CD14-positive monocyte (primary cell): ENCODE results near the gene ARL6. TPM values are rescaled to one million over a fixed set of nuclear protein-coding genes. Genes with fewer than 3 reads are reported as not detected.

Experiments used
- DNase-seq, 3 donors: peaks; one replicate each; pipeline ENCODE4 v3.0.0-alpha.2; 2011 to 2022
- H2AFZ ChIP-seq: 2 replicates; pipeline ENCODE4 v1.6.0; 2012; ENCODE audit warnings: mild to moderate bottlenecking, low read depth, low read length, inconsistent platforms; ENCODE audit not compliant: insufficient read depth, poor library complexity, severe bottlenecking
- H3K27ac ChIP-seq, 2 donors: 1 replicate in 1 of 2; 2 replicates in 1 of 2; pipeline ENCODE4 v1.5.1; 2012 to 2013; ENCODE audit warnings: low read length in 2 of 2, control low read depth in 1 of 2, inconsistent platforms in 1 of 2, low read depth in 1 of 2, mild to moderate bottlenecking in 1 of 2
- H3K27me3 ChIP-seq, 2 donors: one replicate each; pipeline versions ENCODE4 v1.6.0 to v1.6.1; 2011 to 2013; ENCODE audit warnings: low read length in 2 of 2; ENCODE audit not compliant: control insufficient read depth in 2 of 2, insufficient read depth in 2 of 2
- H3K36me3 ChIP-seq, 2 donors: replicated peaks in 1 of 2; 1 replicate in 1 of 2; 2 replicates in 1 of 2; pipeline versions ENCODE4 v1.5.1 to v1.6.1; 2012 to 2013; ENCODE audit warnings: low read length in 2 of 2, control low read depth in 1 of 2, inconsistent platforms in 1 of 2, mild to moderate bottlenecking in 1 of 2; ENCODE audit not compliant: insufficient read depth in 2 of 2, control insufficient read depth in 1 of 2
- H3K4me1 ChIP-seq, 2 donors: 1 replicate in 1 of 2; 2 replicates in 1 of 2; pipeline versions ENCODE4 v1.5.1 to v1.6.1; 2012 to 2013; ENCODE audit warnings: low read length in 2 of 2, control low read depth in 1 of 2, inconsistent platforms in 1 of 2, mild to moderate bottlenecking in 1 of 2, moderate library complexity in 1 of 2; ENCODE audit not compliant: insufficient read depth in 2 of 2, control insufficient read depth in 1 of 2
- H3K4me2 ChIP-seq: replicated peaks from 2 replicates; pipeline ENCODE3; 2012; ENCODE audit warnings: low read length, moderate library complexity, mild to moderate bottlenecking; ENCODE audit not compliant: poor library complexity, severe bottlenecking; ENCODE audit errors: extremely low read depth
- H3K4me3 ChIP-seq, 3 experiments: fragments of 200-600 bp in 1 of 3; sonication (generic) in 1 of 3; replicated peaks in 1 of 3; 1 replicate in 2 of 3; 2 replicates in 1 of 3; pipeline ENCODE4 v1.5.1; 2011 to 2013; ENCODE audit warnings: low read length in 3 of 3, mild to moderate bottlenecking in 3 of 3, control low read depth in 2 of 3, low read depth in 2 of 3, inconsistent platforms in 1 of 3, moderate library complexity in 1 of 3
- H3K79me2 ChIP-seq: 2 replicates; pipeline ENCODE4 v1.6.0; 2012; ENCODE audit warnings: mild to moderate bottlenecking, control low read depth, inconsistent platforms, low read length, moderate library complexity; ENCODE audit not compliant: insufficient read depth
- H3K9ac ChIP-seq: 2 replicates; pipeline ENCODE4 v1.6.0; 2017; ENCODE audit warnings: low read length, mild to moderate bottlenecking; ENCODE audit not compliant: insufficient read depth, poor library complexity, severe bottlenecking
- H3K9me3 ChIP-seq, 2 donors: replicated peaks in 1 of 2; 1 replicate in 1 of 2; 2 replicates in 1 of 2; pipeline versions ENCODE4 v1.5.1 to v1.6.1; 2012 to 2013; ENCODE audit warnings: low read length in 2 of 2, control low read depth in 1 of 2; ENCODE audit not compliant: control insufficient read depth in 1 of 2, insufficient read depth in 1 of 2
- H4K20me1 ChIP-seq: 2 replicates; pipeline ENCODE4 v1.6.0; 2012; ENCODE audit warnings: mild to moderate bottlenecking, low read length, control low read depth, moderate library complexity; ENCODE audit not compliant: insufficient read depth
- H3K27ac Mint-ChIP-seq, 7 donors: one replicate each; pipeline ENCODE4 v1.8.0; 2020; ENCODE audit warnings: mild to moderate bottlenecking in 7 of 7, mixed read lengths in 7 of 7, moderate library complexity in 6 of 7, inconsistent platforms in 2 of 7
- H3K27me3 Mint-ChIP-seq, 3 donors: one replicate each; pipeline ENCODE4 v1.8.0; 2021 to 2022; ENCODE audit warnings: low read depth in 3 of 3, mild to moderate bottlenecking in 3 of 3, mixed read lengths in 3 of 3, moderate library complexity in 3 of 3, inconsistent platforms in 1 of 3
- H3K36me3 Mint-ChIP-seq, 2 donors: one replicate each; pipeline ENCODE4 v1.8.0; 2020; ENCODE audit warnings: mixed read lengths in 2 of 2, inconsistent platforms in 1 of 2, mild to moderate bottlenecking in 1 of 2
- H3K4me1 Mint-ChIP-seq: one replicate; pipeline ENCODE4 v1.8.0; 2020; ENCODE audit warnings: mild to moderate bottlenecking, mixed read lengths
- H3K4me3 Mint-ChIP-seq, 2 donors: one replicate each; pipeline ENCODE4 v1.8.0; 2020; ENCODE audit warnings: mild to moderate bottlenecking in 2 of 2, mixed read lengths in 2 of 2, moderate library complexity in 1 of 2
- H3K9me3 Mint-ChIP-seq, 7 donors: one replicate each; pipeline ENCODE4 v1.8.0; 2020 to 2022; ENCODE audit warnings: mixed read lengths in 7 of 7, mild to moderate bottlenecking in 6 of 7, moderate library complexity in 6 of 7, inconsistent platforms in 2 of 7
- CTCF ChIP-seq: fragments of 200-600 bp; IDR thresholded peaks from one replicate; pipeline ENCODE4 v1.8.0; 2022; ENCODE audit warnings: antibody characterized with exemption, mild to moderate bottlenecking
- WGBS: methylation state at CpG from one replicate; pipeline ENCODE4 v1.1.5; 2013; ENCODE audit warnings: missing lambda C conversion rate; ENCODE audit not compliant: insufficient coverage; 5-methylcytosine and 5-hydroxymethylcytosine counted together
- intact Hi-C, 2 donors: fragments of 100-400 bp; cut with micrococcal nuclease; formaldehyde crosslinking; loops; one replicate each; pipeline versions ENCODE4 v1.15.0 to v1.15.1; 2023
- polyA plus RNA-seq, 3 donors: library from polyadenylated mRNA; depleted of rRNA in 1 of 3; unstranded in 2 of 3; stranded (reverse) in 1 of 3; fragments of 300-500 nt in 2 of 3; fragments of >200 nt in 1 of 3; fragmentation: Illumina TruSeq in 2 of 3; gene quantifications; 1 replicate in 2 of 3; 2 replicates in 1 of 3; pipeline ENCODE4 v1.2.3, GENCODE V29; 2012 to 2021

Gene ARL6
- polyA plus RNA-seq, 3 donors: 0.76 to 2.3 (median 1.8) TPM

DNA sequence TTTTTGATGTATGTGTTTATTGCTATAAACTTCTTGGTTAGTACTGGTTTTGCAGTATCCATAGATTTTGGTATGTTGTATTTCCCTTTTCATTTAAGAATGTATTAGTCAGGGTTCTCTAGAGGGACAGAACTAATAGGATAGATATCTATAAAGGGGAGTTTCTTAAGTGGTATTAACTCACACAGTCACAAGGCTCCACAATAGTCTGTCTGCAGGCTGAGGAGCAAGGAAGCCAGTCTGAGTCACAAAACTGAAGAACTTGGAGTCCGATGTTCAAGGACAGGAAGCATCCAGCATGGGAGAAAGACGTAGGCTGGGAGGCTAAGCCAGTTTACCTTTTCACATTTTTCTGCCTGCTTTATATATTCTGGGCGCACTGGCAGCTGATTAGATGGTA, 8.4 kb downstream of the ARL6 start:
- Mint-ChIP-seq H3K4me3 (no peak overlapping the region), H3K36me3 (peaks cover 3% of the 10 kb centered on the region in 2 donors)
- intact Hi-C loops: no loop called here

GRCh38 chr3:97778152-97778551, 13.6 kb downstream of the ARL6 start:
- Mint-ChIP-seq H3K27ac (no peak overlapping the region), H3K9me3 (peaks cover 0 to under 1% (median 0%) of the 10 kb centered on the region in 7 donors), H3K4me3 (no peak overlapping the region), H3K4me1 (peaks cover 3% of the 10 kb centered on the region), H3K36me3 (peaks cover 0 to 3% of the 10 kb centered on the region in 2 donors), H3K27me3 (peaks cover 0 to 2% (median 0%) of the 10 kb centered on the region in 3 donors)
- no peak overlapping the region for H3K27ac ChIP-seq
- no peaks in the 10 kb centered on the region for H3K36me3 ChIP-seq
- H3K4me3 ChIP-seq: no peak overlapping the region
- H3K9me3 ChIP-seq: no peaks in the 10 kb centered on the region
- no peaks in the 10 kb centered on the region for H3K27me3 ChIP-seq
- DNase-seq: no peak
- intact Hi-C loops: no loop called here
- no peak overlapping the region for H3K4me2 ChIP-seq
- H4K20me1 ChIP-seq: no peaks in the 10 kb centered on the region
- H3K9ac ChIP-seq: no peak overlapping the region
- no peaks in the 10 kb centered on the region for H3K79me2 ChIP-seq
- H3K4me1 ChIP-seq: no peaks in the 10 kb centered on the region
- H2AFZ ChIP-seq: no peak overlapping the region
- TF ChIP-seq CTCF: no peak

More for the DNA sequence above, 8.4 kb downstream of the ARL6 start:
- no peak overlapping the region for H3K9ac ChIP-seq
- H2AFZ ChIP-seq: no peak overlapping the region
- no peak for TF ChIP-seq CTCF
- H3K79me2 ChIP-seq: no peaks in the 10 kb centered on the region
- no peaks in the 10 kb centered on the region for H3K4me1 Mint-ChIP-seq
- no peak overlapping the region for H3K27ac ChIP-seq
- WGBS: 100% methylated on average over 3 of the region's 3 CpGs
- H3K36me3 ChIP-seq: no peaks in the 10 kb centered on the region
- H3K4me3 ChIP-seq: no peak overlapping the region
- H3K4me2 ChIP-seq: no peak overlapping the region
- H4K20me1 ChIP-seq: no peaks in the 10 kb centered on the region
- no peak overlapping the region for H3K27ac Mint-ChIP-seq
- no peaks in the 10 kb centered on the region for H3K4me1 ChIP-seq
- peaks cover 0 to 7% (median 0%) of the 10 kb centered on the region in 7 donors for H3K9me3 Mint-ChIP-seq
- H3K27me3 ChIP-seq: no peaks in the 10 kb centered on the region
- no peak for DNase-seq
- H3K27me3 Mint-ChIP-seq: peaks cover 0 to 2% (median 0%) of the 10 kb centered on the region in 3 donors
- H3K9me3 ChIP-seq: no peaks in the 10 kb centered on the region
